Peyer's patch (tissue), 4 donors: ENCODE results near the gene CDC42SE2.

Experiments used
- POLR2A ChIP-seq, 2 donors: fragments of 450-650 bp; IDR thresholded peaks; one replicate each; pipeline ENCODE4 v1.5.1; 2017; ENCODE audit warnings: antibody characterized with exemption in 2 of 2, mild to moderate bottlenecking in 2 of 2, moderate library complexity in 2 of 2
- TF ChIP-seq, protein P1 (sequence below), 6 experiments: fragments of 450-650 bp in 4 of 6; fragments of 200-600 bp in 2 of 6; sonication (generic) in 1 of 6; IDR thresholded peaks; one replicate each; pipeline ENCODE4 v1.5.1; 2017 to 2019; ENCODE audit warnings: antibody characterized with exemption in 6 of 6, mild to moderate bottlenecking in 3 of 6, moderate library complexity in 1 of 6

GRCh38 chr5:131355971-131356528, 92.2 kb downstream of the CDC42SE2 start:
- TF ChIP-seq, protein P1, sequence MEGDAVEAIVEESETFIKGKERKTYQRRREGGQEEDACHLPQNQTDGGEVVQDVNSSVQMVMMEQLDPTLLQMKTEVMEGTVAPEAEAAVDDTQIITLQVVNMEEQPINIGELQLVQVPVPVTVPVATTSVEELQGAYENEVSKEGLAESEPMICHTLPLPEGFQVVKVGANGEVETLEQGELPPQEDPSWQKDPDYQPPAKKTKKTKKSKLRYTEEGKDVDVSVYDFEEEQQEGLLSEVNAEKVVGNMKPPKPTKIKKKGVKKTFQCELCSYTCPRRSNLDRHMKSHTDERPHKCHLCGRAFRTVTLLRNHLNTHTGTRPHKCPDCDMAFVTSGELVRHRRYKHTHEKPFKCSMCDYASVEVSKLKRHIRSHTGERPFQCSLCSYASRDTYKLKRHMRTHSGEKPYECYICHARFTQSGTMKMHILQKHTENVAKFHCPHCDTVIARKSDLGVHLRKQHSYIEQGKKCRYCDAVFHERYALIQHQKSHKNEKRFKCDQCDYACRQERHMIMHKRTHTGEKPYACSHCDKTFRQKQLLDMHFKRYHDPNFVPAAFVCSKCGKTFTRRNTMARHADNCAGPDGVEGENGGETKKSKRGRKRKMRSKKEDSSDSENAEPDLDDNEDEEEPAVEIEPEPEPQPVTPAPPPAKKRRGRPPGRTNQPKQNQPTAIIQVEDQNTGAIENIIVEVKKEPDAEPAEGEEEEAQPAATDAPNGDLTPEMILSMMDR (IDR thresholded peaks at IDR 0.05), result no peak
- TF ChIP-seq POLR2A (IDR thresholded peaks at IDR 0.05), result no peak
